ENCODE measurements around the gene CRISP1.
"Not testable (repeated sequence)": the region's sequence is repeated elsewhere in the genome, so short reads cannot be mapped to it uniquely, and the experiment has no call there.

DNA sequence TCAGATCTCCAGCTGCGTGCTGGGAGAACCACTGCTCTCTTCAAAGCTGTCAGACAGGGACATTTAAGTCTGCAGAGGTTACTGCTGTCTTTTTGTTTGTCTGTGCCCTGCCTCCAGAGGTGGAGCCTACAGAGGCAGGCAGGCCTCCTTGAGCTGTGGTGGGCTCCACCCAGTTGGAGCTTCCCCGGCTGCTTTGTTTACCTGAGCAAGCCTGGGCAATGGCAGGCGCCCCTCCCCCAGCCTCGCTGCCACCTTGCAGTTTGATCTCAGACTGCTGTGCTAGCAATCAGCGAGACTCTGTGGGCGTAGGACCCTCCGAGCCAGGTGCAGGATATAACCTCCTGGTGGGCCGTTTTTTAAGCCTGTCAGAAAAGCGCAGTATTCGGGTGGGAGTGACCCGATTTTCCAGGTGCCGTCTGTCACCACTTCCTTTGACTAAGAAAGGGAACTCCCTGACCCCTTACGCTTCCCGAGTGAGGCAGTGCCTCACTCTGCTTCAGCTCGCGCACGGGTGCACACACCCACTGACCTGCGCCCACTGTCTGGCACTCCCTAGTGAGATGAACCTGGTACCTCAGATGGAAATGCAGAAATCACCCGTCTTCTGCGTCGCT lies 69.4 kb downstream of the CRISP1 start:
- not testable (repeated sequence) for TF ChIP-seq POLR2A (IDR thresholded peaks at IDR 0.05)
- TF ChIP-seq, protein P1, sequence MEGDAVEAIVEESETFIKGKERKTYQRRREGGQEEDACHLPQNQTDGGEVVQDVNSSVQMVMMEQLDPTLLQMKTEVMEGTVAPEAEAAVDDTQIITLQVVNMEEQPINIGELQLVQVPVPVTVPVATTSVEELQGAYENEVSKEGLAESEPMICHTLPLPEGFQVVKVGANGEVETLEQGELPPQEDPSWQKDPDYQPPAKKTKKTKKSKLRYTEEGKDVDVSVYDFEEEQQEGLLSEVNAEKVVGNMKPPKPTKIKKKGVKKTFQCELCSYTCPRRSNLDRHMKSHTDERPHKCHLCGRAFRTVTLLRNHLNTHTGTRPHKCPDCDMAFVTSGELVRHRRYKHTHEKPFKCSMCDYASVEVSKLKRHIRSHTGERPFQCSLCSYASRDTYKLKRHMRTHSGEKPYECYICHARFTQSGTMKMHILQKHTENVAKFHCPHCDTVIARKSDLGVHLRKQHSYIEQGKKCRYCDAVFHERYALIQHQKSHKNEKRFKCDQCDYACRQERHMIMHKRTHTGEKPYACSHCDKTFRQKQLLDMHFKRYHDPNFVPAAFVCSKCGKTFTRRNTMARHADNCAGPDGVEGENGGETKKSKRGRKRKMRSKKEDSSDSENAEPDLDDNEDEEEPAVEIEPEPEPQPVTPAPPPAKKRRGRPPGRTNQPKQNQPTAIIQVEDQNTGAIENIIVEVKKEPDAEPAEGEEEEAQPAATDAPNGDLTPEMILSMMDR (IDR thresholded peaks at IDR 0.05), result not testable (repeated sequence)

Data from esophagus squamous epithelium (tissue), 4 donors.